ENCODE data around the gene KIRREL3. TPM values are rescaled to one million over a fixed set of nuclear protein-coding genes. Genes with fewer than 3 reads are reported as not detected.

KIRREL3 gene
- total and polyA plus RNA-seq, 9 of the 15 experiments (the other 6 are each of a cell fraction or from before 2014, with no cell fraction given), result 0.04 to 0.10 TPM; not detected in 7

- TF ChIP-seq CREB5 (CRISPR knock-in tag; IDR thresholded peaks at IDR 0.05) (no peak), ARID3A (IDR thresholded peaks at IDR 0.05; ENCODE audit: borderline replicate concordance, low read depth, low read length) (no peak), ZNF507 (tag; conservative IDR thresholded peaks at IDR 0.05) (no peak), NCOR1 (IDR thresholded peaks at IDR 0.05) (no peak)
Measured at GRCh38 chr11:126637795-126638175, 362.8 kb downstream of the KIRREL3 start (continued).

- FAIRE-seq, result no peak
- Histone ChIP-seq H3K4me2 (ENCODE audit: insufficient read depth, low read length) (no peak overlapping the region), H3K9me3 (replicated peaks; ENCODE audit: control insufficient read depth, insufficient read depth, low read depth, low read length) (no peaks in the 10 kb centered on the region), H3K36me3 (ENCODE audit: control insufficient read depth, insufficient read depth, low read length) (no peaks in the 10 kb centered on the region), H3K9me1 (ENCODE audit: control insufficient read depth, insufficient read depth, low read length) (no peaks in the 10 kb centered on the region), H3K79me2 (ENCODE audit: control insufficient read depth, insufficient read depth, low read length) (no peaks in the 10 kb centered on the region), H3K9ac (ENCODE audit: insufficient read depth in 1 of 2, low read depth in 2 of 2, low read length in 2 of 2) (no peak overlapping the region), H3K4me3 (no peak overlapping the region), H3K27me3 (ENCODE audit: control insufficient read depth in 2 of 2, insufficient read depth in 2 of 2, low read length in 2 of 2) (no peaks in the 10 kb centered on the region), H4K20me1 (replicated peaks; ENCODE audit: control insufficient read depth, insufficient read depth, low read length) (no peaks in the 10 kb centered on the region; the same call in 1 of the 2 replicates), H3K27ac (ENCODE audit: extremely low read depth, low read depth, low read length) (no peak overlapping the region), H3K4me1 (replicated peaks in 1 of 2; ENCODE audit: control insufficient read depth in 2 of 2, insufficient read depth in 2 of 2, low read length in 2 of 2) (no peaks in the 10 kb centered on the region), H2AFZ (ENCODE audit: low read depth, low read length) (no peak overlapping the region)
- intact Hi-C loops (cut with micrococcal nuclease), result no loop called here
- ChIA-PET POLR2A (no interaction called here), CTCF (ENCODE audit: low intra/inter-chr PET ratio) (no interaction called here)
- no TSS peak for BruUV-seq (replicated peaks)
- no peak for DNase-seq (ENCODE audit: extremely low read depth in 1 of 4, low spot score in 3 of 4)
- WGBS (ENCODE audit: insufficient coverage, low coverage, missing lambda C conversion rate), result 4% methylated on average over 5 of the region's 5 CpGs
- no peak for ATAC-seq
- in situ Hi-C loops (cut with MboI), result no loop called here
- TF ChIP-seq, protein P1, sequence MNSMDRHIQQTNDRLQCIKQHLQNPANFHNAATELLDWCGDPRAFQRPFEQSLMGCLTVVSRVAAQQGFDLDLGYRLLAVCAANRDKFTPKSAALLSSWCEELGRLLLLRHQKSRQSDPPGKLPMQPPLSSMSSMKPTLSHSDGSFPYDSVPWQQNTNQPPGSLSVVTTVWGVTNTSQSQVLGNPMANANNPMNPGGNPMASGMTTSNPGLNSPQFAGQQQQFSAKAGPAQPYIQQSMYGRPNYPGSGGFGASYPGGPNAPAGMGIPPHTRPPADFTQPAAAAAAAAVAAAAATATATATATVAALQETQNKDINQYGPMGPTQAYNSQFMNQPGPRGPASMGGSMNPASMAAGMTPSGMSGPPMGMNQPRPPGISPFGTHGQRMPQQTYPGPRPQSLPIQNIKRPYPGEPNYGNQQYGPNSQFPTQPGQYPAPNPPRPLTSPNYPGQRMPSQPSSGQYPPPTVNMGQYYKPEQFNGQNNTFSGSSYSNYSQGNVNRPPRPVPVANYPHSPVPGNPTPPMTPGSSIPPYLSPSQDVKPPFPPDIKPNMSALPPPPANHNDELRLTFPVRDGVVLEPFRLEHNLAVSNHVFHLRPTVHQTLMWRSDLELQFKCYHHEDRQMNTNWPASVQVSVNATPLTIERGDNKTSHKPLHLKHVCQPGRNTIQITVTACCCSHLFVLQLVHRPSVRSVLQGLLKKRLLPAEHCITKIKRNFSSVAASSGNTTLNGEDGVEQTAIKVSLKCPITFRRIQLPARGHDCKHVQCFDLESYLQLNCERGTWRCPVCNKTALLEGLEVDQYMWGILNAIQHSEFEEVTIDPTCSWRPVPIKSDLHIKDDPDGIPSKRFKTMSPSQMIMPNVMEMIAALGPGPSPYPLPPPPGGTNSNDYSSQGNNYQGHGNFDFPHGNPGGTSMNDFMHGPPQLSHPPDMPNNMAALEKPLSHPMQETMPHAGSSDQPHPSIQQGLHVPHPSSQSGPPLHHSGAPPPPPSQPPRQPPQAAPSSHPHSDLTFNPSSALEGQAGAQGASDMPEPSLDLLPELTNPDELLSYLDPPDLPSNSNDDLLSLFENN (IDR thresholded peaks at IDR 0.05; ENCODE audit: low read depth in 2 of 2, low read length in 2 of 2), result no peak
- no peak for TF ChIP-seq RBM22 (IDR thresholded peaks at IDR 0.05; ENCODE audit: low read depth, low read length, poor library complexity, severe bottlenecking)
- TF ChIP-seq DMBX1 (CRISPR knock-in tag; IDR thresholded peaks at IDR 0.05; ENCODE audit: borderline replicate concordance), result no peak
- no peak for TF ChIP-seq MECOM (CRISPR knock-in tag; IDR thresholded peaks at IDR 0.05)
- TF ChIP-seq XRCC5 (IDR thresholded peaks at IDR 0.05; ENCODE audit: low read depth, low read length), result no peak
- no peak for TF ChIP-seq LCOR (CRISPR knock-in tag; IDR thresholded peaks at IDR 0.05)
- no peak for TF ChIP-seq SMARCA5 (IDR thresholded peaks at IDR 0.05)
- no peak for TF ChIP-seq IRF9 (tag; IDR thresholded peaks at IDR 0.05)
- TF ChIP-seq FOXP1 (CRISPR knock-in tag; IDR thresholded peaks at IDR 0.05), result no peak
Measured at GRCh38 chr11:126636911-126637794, 363.4 kb downstream of the KIRREL3 start.

Measured in K562 (cell line).